ENCODE results near the gene SLC9A3.

The SLC9A3 gene

GRCh38 chr5:566636-567309 is 42.5 kb upstream of the SLC9A3 start:
- no peaks in the 10 kb centered on the region for H3K79me2 ChIP-seq (ENCODE audit: control insufficient read depth, insufficient read depth, low read length, poor library complexity)
- peaks cover 9% of the 10 kb centered on the region for H3K9me3 ChIP-seq (ENCODE audit: insufficient read depth, low read depth, low read length)
- H4K12ac ChIP-seq (ENCODE audit: low read depth, low read length) = no peak overlapping the region
- no peak overlapping the region for H2BK12ac ChIP-seq (ENCODE audit: low read length)
- no peak overlapping the region for H4K8ac ChIP-seq (ENCODE audit: low read depth, low read length)
- H3K27ac ChIP-seq (ENCODE audit: low read depth, low read length) = no peak overlapping the region
- no peak overlapping the region for H3K9ac ChIP-seq (ENCODE audit: low read length)
- H3K79me1 ChIP-seq (ENCODE audit: low read length) = no peaks in the 10 kb centered on the region
- H2BK5ac ChIP-seq (ENCODE audit: low read depth, low read length, poor library complexity) = no peak overlapping the region
- H3K4me2 ChIP-seq (ENCODE audit: low read length) = no peak overlapping the region
- H3K4me3 ChIP-seq (ENCODE audit: low read depth, low read length) = no peak overlapping the region
- no peaks in the 10 kb centered on the region for H3K4me1 ChIP-seq (ENCODE audit: control insufficient read depth in 1 of 2, insufficient read depth in 2 of 2, low read length in 2 of 2)
- no peak overlapping the region for H2AFZ ChIP-seq (ENCODE audit: insufficient read depth, low read length, poor library complexity)
- H3K23ac ChIP-seq (ENCODE audit: low read length) = no peak overlapping the region
- H2AK5ac ChIP-seq (ENCODE audit: low read length) = no peak overlapping the region
- H3K4ac ChIP-seq (ENCODE audit: low read depth, low read length) = no peak overlapping the region
- no CpG with 5 or more reads among the region's 16 CpGs for WGBS (ENCODE audit: extremely low coverage, insufficient coverage, insufficient read length)
- H4K91ac ChIP-seq (ENCODE audit: low read depth, low read length) = no peak overlapping the region
- no peak overlapping the region for H3K14ac ChIP-seq (ENCODE audit: low read length)
- peaks cover 4% of the 10 kb centered on the region for H3K27me3 ChIP-seq (ENCODE audit: insufficient read depth, low read length)
- DNase-seq = no peak
- H3K18ac ChIP-seq (ENCODE audit: low read length) = no peak overlapping the region
- H2BK120ac ChIP-seq (ENCODE audit: insufficient read depth, low read length, poor library complexity) = no peak overlapping the region
- no peaks in the 10 kb centered on the region for H3K36me3 ChIP-seq (ENCODE audit: control insufficient read depth in 1 of 2, insufficient read depth in 2 of 2, low read length in 2 of 2)

- no peak overlapping the region for H3K4me3 ChIP-seq (ENCODE audit: low read depth, low read length)
- no peak overlapping the region for H4K8ac ChIP-seq (ENCODE audit: low read depth, low read length)
- WGBS (ENCODE audit: extremely low coverage, insufficient coverage, insufficient read length) = no CpG with 5 or more reads among the region's 20 CpGs
These were observed 41.7 kb upstream of the SLC9A3 start for GRCh38 chr5:565782-566440.

GRCh38 chr5:561408-561807 is 37.2 kb upstream of the SLC9A3 start:
- Histone ChIP-seq H4K91ac (ENCODE audit: low read depth, low read length) (no peak overlapping the region), H3K9ac (ENCODE audit: low read length) (no peak overlapping the region), H3K4ac (ENCODE audit: low read depth, low read length) (no peak overlapping the region), H3K4me2 (ENCODE audit: low read length) (no peak overlapping the region), H3K18ac (ENCODE audit: low read length) (no peak overlapping the region), H3K14ac (ENCODE audit: low read length) (no peak overlapping the region), H3K4me3 (ENCODE audit: low read depth, low read length) (no peak overlapping the region), H3K27ac (ENCODE audit: low read depth, low read length) (no peak overlapping the region), H2BK120ac (ENCODE audit: insufficient read depth, low read length, poor library complexity) (no peak overlapping the region), H3K36me3 (ENCODE audit: control insufficient read depth in 1 of 2, insufficient read depth in 2 of 2, low read length in 2 of 2) (no peaks in the 10 kb centered on the region), H3K4me1 (ENCODE audit: control insufficient read depth in 1 of 2, insufficient read depth in 2 of 2, low read length in 2 of 2) (no peaks in the 10 kb centered on the region), H4K8ac (ENCODE audit: low read depth, low read length) (no peak overlapping the region), H4K12ac (ENCODE audit: low read depth, low read length) (no peak overlapping the region), H3K79me1 (ENCODE audit: low read length) (no peaks in the 10 kb centered on the region), H3K23ac (ENCODE audit: low read length) (no peak overlapping the region), H3K9me3 (ENCODE audit: insufficient read depth, low read depth, low read length) (peaks cover 3% of the 10 kb centered on the region), H2AK5ac (ENCODE audit: low read length) (no peak overlapping the region), H2BK5ac (ENCODE audit: low read depth, low read length, poor library complexity) (no peak overlapping the region), H2BK12ac (ENCODE audit: low read length) (no peak overlapping the region), H3K27me3 (ENCODE audit: insufficient read depth, low read length) (peaks cover 4% of the 10 kb centered on the region), H3K79me2 (ENCODE audit: control insufficient read depth, insufficient read depth, low read length, poor library complexity) (no peaks in the 10 kb centered on the region), H2AFZ (ENCODE audit: insufficient read depth, low read length, poor library complexity) (no peak overlapping the region)
- DNase-seq = no peak
- no CpG with 5 or more reads among the region's 21 CpGs for WGBS (ENCODE audit: extremely low coverage, insufficient coverage, insufficient read length)

More at GRCh38 chr5:565782-566440, 41.7 kb upstream of the SLC9A3 start:
- H2BK120ac ChIP-seq (ENCODE audit: insufficient read depth, low read length, poor library complexity) = no peak overlapping the region
- no peaks in the 10 kb centered on the region for H3K79me2 ChIP-seq (ENCODE audit: control insufficient read depth, insufficient read depth, low read length, poor library complexity)
- H3K4ac ChIP-seq (ENCODE audit: low read depth, low read length) = no peak overlapping the region
- no peaks in the 10 kb centered on the region for H3K4me1 ChIP-seq (ENCODE audit: control insufficient read depth in 1 of 2, insufficient read depth in 2 of 2, low read length in 2 of 2)
- H4K12ac ChIP-seq (ENCODE audit: low read depth, low read length) = no peak overlapping the region
- H3K27ac ChIP-seq (ENCODE audit: low read depth, low read length) = no peak overlapping the region
- H3K9me3 ChIP-seq (ENCODE audit: insufficient read depth, low read depth, low read length) = peaks cover 9% of the 10 kb centered on the region
- no peak overlapping the region for H2AFZ ChIP-seq (ENCODE audit: insufficient read depth, low read length, poor library complexity)
- no peak overlapping the region for H4K91ac ChIP-seq (ENCODE audit: low read depth, low read length)
- H2BK12ac ChIP-seq (ENCODE audit: low read length) = no peak overlapping the region
- DNase-seq = no peak
- no peak overlapping the region for H3K23ac ChIP-seq (ENCODE audit: low read length)
- no peak overlapping the region for H3K9ac ChIP-seq (ENCODE audit: low read length)
- no peak overlapping the region for H2AK5ac ChIP-seq (ENCODE audit: low read length)
- H3K27me3 ChIP-seq (ENCODE audit: insufficient read depth, low read length) = peaks cover 4% of the 10 kb centered on the region
- no peaks in the 10 kb centered on the region for H3K79me1 ChIP-seq (ENCODE audit: low read length)
- H2BK5ac ChIP-seq (ENCODE audit: low read depth, low read length, poor library complexity) = no peak overlapping the region
- no peaks in the 10 kb centered on the region for H3K36me3 ChIP-seq (ENCODE audit: control insufficient read depth in 1 of 2, insufficient read depth in 2 of 2, low read length in 2 of 2)
- H3K18ac ChIP-seq (ENCODE audit: low read length) = no peak overlapping the region
- H3K14ac ChIP-seq (ENCODE audit: low read length) = no peak overlapping the region
- no peak overlapping the region for H3K4me2 ChIP-seq (ENCODE audit: low read length)

GRCh38 chr5:560792-561166 is 36.5 kb upstream of the SLC9A3 start:
- H3K79me1 ChIP-seq (ENCODE audit: low read length) = no peaks in the 10 kb centered on the region
- no peak overlapping the region for H2BK12ac ChIP-seq (ENCODE audit: low read length)
- H3K9me3 ChIP-seq (ENCODE audit: insufficient read depth, low read depth, low read length) = peaks cover 2% of the 10 kb centered on the region
- H2BK5ac ChIP-seq (ENCODE audit: low read depth, low read length, poor library complexity) = no peak overlapping the region
- no peaks in the 10 kb centered on the region for H3K4me1 ChIP-seq (ENCODE audit: control insufficient read depth in 1 of 2, insufficient read depth in 2 of 2, low read length in 2 of 2)
- H3K4ac ChIP-seq (ENCODE audit: low read depth, low read length) = no peak overlapping the region
- no peak overlapping the region for H3K4me2 ChIP-seq (ENCODE audit: low read length)
- H2AK5ac ChIP-seq (ENCODE audit: low read length) = no peak overlapping the region
- no peak overlapping the region for H3K18ac ChIP-seq (ENCODE audit: low read length)
- H3K27me3 ChIP-seq (ENCODE audit: insufficient read depth, low read length) = peaks cover 3% of the 10 kb centered on the region
- no peak overlapping the region for H2BK120ac ChIP-seq (ENCODE audit: insufficient read depth, low read length, poor library complexity)
- H3K9ac ChIP-seq (ENCODE audit: low read length) = no peak overlapping the region
- no peak overlapping the region for H3K4me3 ChIP-seq (ENCODE audit: low read depth, low read length)
- no peak overlapping the region for H2AFZ ChIP-seq (ENCODE audit: insufficient read depth, low read length, poor library complexity)
- DNase-seq = no peak
- H4K91ac ChIP-seq (ENCODE audit: low read depth, low read length) = no peak overlapping the region
- H3K79me2 ChIP-seq (ENCODE audit: control insufficient read depth, insufficient read depth, low read length, poor library complexity) = no peaks in the 10 kb centered on the region
- H3K23ac ChIP-seq (ENCODE audit: low read length) = no peak overlapping the region
- H3K14ac ChIP-seq (ENCODE audit: low read length) = no peak overlapping the region
- no peak overlapping the region for H3K27ac ChIP-seq (ENCODE audit: low read depth, low read length)
- no peak overlapping the region for H4K8ac ChIP-seq (ENCODE audit: low read depth, low read length)
- H4K12ac ChIP-seq (ENCODE audit: low read depth, low read length) = no peak overlapping the region
- no CpG with 5 or more reads among the region's 12 CpGs for WGBS (ENCODE audit: extremely low coverage, insufficient coverage, insufficient read length)
- no peaks in the 10 kb centered on the region for H3K36me3 ChIP-seq (ENCODE audit: control insufficient read depth in 1 of 2, insufficient read depth in 2 of 2, low read length in 2 of 2)
